ENCODE measurements around the gene PCDHGA12. TPM values are rescaled to one million over a fixed set of nuclear protein-coding genes. Genes with fewer than 3 reads are reported as not detected.

PCDHGA12 gene
- total and polyA plus RNA-seq, 2 experiments from 2014 or later = 0.68 to 3.5 TPM

- Histone ChIP-seq H2AFZ (no peak overlapping the region), H3F3A (replicated peaks; ENCODE audit: low read depth) (no peaks in the 10 kb centered on the region), H3K27me3 (ENCODE audit: insufficient read depth) (no peaks in the 10 kb centered on the region), H3K27ac (ENCODE audit: low read depth) (no peak overlapping the region), H3K4me2 (no peak overlapping the region), H3K4me1 (ENCODE audit: insufficient read depth) (no peaks in the 10 kb centered on the region), H3K79me2 (replicated peaks; ENCODE audit: insufficient read depth) (no peaks in the 10 kb centered on the region), H3K36me3 (ENCODE audit: insufficient read depth) (peaks cover 8% of the 10 kb centered on the region; the same call in 1 of the 2 replicates), H3K4me3 (no peak overlapping the region), H3K9me2 (ENCODE audit: insufficient read depth) (no peaks in the 10 kb centered on the region), H4K20me1 (replicated peaks; ENCODE audit: insufficient read depth) (no peaks in the 10 kb centered on the region)
- DNase-seq (ENCODE audit: low spot score) (no peak), ATAC-seq (no peak)
- TF ChIP-seq STAT1 (IDR thresholded peaks at IDR 0.05; ENCODE audit: unreplicated experiment) (no peak), ETS1 (IDR thresholded peaks at IDR 0.05) (no peak), NANOG (IDR thresholded peaks at IDR 0.05; ENCODE audit: borderline replicate concordance) (no peak), REST (IDR thresholded peaks at IDR 0.05; ENCODE audit: unreplicated experiment) (no peak), EZH2phosphoT487 (IDR thresholded peaks at IDR 0.05; ENCODE audit: unreplicated experiment) (no peak), CREB1 (CRISPR knock-in tag; IDR thresholded peaks at IDR 0.05; ENCODE audit: low read depth) (no peak), ZNF462 (CRISPR knock-in tag; IDR thresholded peaks at IDR 0.05) (no peak), JUNB (IDR thresholded peaks at IDR 0.05; ENCODE audit: unreplicated experiment) (no peak), POLR2AphosphoS5 (IDR thresholded peaks at IDR 0.05; ENCODE audit: low read depth) (no peak), CTCF (conservative IDR thresholded peaks at IDR 0.05; ENCODE audit: low read depth in 2 of 2) (no peak), ZNF114 (CRISPR knock-in tag; IDR thresholded peaks at IDR 0.05) (no peak), EZH2 (IDR thresholded peaks at IDR 0.05; ENCODE audit: low read depth, unreplicated experiment) (no peak), ZNF331 (CRISPR knock-in tag; IDR thresholded peaks at IDR 0.05; ENCODE audit: low read depth) (no peak)
- no peak overlapping the region for H3K4me3 Mint-ChIP-seq
- H3K36me3 Mint-ChIP-seq (ENCODE audit: low read depth) = peaks cover 68% of the 10 kb centered on the region
- H3K27ac Mint-ChIP-seq = no peak overlapping the region
- no peaks in the 10 kb centered on the region for H3K4me1 Mint-ChIP-seq
- peaks cover 74% of the 10 kb centered on the region for H3K9me3 Mint-ChIP-seq
- H3K27me3 Mint-ChIP-seq (ENCODE audit: insufficient read depth, low read depth, poor library complexity) = peaks cover 8% of the 10 kb centered on the region
Observed at GRCh38 chr5:141431286-141431685, 979 bp downstream of the PCDHGA12 start.

All from GM23338 (cell line).